Activated T-cell treated with anti-CD3 and anti-CD28 coated beads, Interleukin-2, amount 50 U/mL, for 48 hours (primary cell): ENCODE measurements around the gene RAMAC.
"Not testable (repeated sequence)": the region's sequence is repeated elsewhere in the genome, so short reads cannot be mapped to it uniquely, and the experiment has no call there.

ENCODE experiments used
- DNase-seq, 2 experiments: peaks; one replicate each; pipeline ENCODE4 v3.0.0-alpha.2; 2020

The RAMAC gene

DNA sequence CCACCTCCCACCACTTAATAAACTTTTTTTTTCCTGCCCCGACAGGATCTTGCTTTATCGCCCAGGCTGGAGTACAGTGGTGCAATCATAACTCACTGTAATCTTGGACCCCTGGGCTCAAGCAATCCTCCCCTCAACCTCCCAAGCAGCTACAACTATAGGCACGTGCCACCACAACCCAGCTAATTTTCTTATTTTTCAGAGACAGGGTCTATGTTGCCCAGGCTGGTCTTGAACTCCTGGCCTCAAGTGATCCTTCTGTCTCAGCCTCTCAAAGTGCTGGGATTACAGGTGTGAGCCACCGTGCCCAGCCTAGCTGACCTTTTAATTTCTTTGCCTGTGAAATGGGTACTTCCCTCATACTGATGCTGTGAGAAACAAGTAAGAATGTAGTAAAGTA lies 29.4 kb downstream of the RAMAC start:
- DNase-seq = no peak

DNA sequence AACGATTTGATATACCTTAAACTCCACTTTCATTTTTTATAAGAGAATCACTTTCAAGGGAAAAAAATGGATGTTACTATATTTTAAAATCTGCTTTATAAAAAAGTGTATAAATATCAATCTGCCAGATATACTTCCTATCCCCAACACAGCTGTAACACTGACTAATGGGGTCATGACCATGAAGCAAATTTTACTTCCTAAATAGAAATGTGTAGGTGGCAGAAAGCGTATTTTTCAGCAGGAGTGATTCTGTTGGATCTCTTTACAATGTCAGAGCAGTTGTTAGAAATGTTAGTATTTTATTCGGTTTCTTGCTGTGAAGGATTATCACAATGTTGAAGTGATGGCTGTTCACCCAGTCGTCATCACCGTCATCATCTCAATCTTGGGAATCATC lies 30.9 kb downstream of the RAMAC start:
- no peak for DNase-seq

DNA sequence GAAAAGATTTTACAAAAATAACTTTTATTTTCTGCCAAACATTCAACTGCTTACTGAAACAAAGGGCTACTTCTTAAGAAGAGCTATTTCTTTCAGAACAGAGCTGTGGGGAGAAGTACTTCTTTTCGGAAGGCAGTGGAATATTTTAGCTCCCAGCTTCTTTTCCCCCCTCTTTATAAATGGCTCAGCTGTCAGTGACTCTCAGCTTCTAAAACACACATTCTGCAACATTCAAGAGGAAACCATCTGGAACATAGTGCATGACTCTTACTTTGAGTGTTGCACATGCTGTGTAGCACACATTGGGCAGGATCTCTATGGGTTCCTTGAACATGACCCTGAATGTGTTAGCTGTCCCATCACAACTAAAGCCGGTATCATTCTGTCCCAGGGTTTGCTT lies 32.4 kb downstream of the RAMAC start:
- DNase-seq = no peak

DNA sequence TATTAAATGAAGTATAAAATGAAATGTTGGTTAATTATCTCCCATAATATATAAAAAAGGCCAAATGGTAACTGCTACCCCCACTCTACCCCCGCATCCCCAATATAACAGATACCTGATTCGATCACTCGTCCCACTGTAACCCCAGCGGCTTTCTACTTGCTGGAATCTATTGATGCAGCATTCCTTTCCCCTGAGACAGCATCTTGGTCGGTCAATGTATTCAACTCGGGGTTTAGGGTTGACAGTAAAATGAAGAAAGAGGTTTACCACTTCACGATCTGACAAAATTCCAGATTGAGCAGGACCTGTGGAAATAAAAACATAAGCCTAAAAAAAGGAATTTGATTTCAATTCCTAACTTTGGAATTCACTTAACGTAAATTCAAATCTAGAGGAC lies 44.0 kb downstream of the RAMAC start:
- DNase-seq = no peak

DNA sequence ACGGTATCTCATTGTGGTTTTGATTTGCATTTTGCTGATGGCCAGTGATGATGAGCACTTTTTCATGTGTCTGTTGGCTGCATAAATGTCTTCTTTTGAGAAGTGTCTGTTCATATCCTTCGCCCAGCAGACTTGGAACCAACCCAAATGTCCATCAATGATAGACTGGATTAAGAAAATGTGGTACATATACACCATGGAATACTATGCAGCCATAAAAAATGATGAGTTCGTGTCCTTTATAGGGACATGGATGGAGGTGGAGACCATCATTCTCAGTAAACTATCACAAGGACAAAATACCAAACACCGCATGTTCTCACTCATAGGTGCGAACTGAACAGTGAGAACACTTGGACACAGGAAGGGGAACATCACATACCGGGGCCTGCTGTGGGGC lies 45.2 kb downstream of the RAMAC start:
- not testable (repeated sequence) for DNase-seq

DNA sequence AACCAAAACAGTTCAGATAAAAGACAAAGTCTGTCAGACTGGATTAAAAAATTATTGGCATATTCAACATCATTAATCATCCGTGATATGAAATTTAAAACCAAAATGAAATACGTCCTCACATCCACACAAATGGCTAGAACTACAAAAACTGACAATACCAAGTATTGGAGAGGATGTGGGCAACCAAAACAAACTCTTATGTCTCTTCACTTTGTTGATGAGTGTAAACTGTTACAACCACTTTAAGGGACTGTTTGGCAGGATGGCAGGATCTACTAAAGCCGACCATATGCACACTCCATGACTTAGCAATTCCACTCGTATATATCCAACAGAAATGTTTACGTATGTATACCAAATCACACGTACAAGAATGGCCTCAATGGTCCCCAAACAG lies 50.2 kb downstream of the RAMAC start:
- no peak for DNase-seq

DNA sequence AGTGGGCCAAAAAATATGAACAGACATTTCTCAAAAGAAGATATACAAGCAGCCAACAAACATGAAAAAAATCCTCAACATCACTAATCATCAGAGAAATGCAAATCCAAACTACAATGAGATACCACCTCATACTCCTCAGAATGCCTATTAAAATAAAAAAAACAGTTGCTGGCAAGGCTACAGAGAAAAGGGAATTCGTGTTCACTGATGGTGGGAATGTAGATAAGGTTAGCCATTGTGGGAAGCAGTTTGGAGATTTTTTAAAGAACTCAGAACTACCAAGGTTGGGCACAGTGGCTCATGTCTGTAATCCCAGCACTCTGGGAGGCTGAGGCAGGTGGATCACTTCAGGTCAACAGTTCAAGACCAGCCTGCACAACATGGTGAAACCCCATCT lies 53.2 kb downstream of the RAMAC start:
- DNase-seq = no peak
